Lung (tissue), 12 donors: ENCODE measurements around the gene MYH11. TPM values are rescaled to one million over a fixed set of nuclear protein-coding genes. Genes with fewer than 3 reads are reported as not detected.

Experiments
- ATAC-seq: fragments of 200-7000 bp; cut with Tn5 transposase; one replicate; pipeline ENCODE4 v1.9.1; 2020; ENCODE audit warnings: moderate number of reproducible peaks; ENCODE audit not compliant: insufficient read depth, low FRiP score
- DNase-seq, 3 donors: peaks; one replicate each; pipeline ENCODE4 v3.0.0-alpha.2; 2013 to 2017
- H3K27ac ChIP-seq, 2 donors: one replicate each; pipeline ENCODE4 v1.5.1; 2013; ENCODE audit warnings: mild to moderate bottlenecking in 2 of 2, moderate library complexity in 2 of 2, control low read depth in 1 of 2, inconsistent platforms in 1 of 2, low read depth in 1 of 2, low read length in 1 of 2
- H3K27me3 ChIP-seq, 3 donors: one replicate each; pipeline ENCODE4 v1.5.1; 2013; ENCODE audit warnings: low read length in 2 of 3; ENCODE audit not compliant: control insufficient read depth in 3 of 3, insufficient read depth in 3 of 3
- H3K36me3 ChIP-seq, 4 donors: one replicate each; pipeline ENCODE4 v1.5.1; 2013; ENCODE audit warnings: low read length in 4 of 4, mild to moderate bottlenecking in 1 of 4, moderate library complexity in 1 of 4; ENCODE audit not compliant: control insufficient read depth in 4 of 4, insufficient read depth in 4 of 4
- H3K4me1 ChIP-seq, 5 donors: one replicate each; pipeline ENCODE4 v1.5.1; 2013; ENCODE audit warnings: low read length in 5 of 5, mild to moderate bottlenecking in 2 of 5, moderate library complexity in 1 of 5; ENCODE audit not compliant: control insufficient read depth in 5 of 5, insufficient read depth in 5 of 5
- H3K4me3 ChIP-seq: one replicate; pipeline ENCODE4 v1.5.1; 2013; ENCODE audit warnings: mild to moderate bottlenecking, control low read depth, moderate library complexity
- H3K9ac ChIP-seq, 2 donors: one replicate each; pipeline ENCODE4 v1.5.1; 2013; ENCODE audit warnings: low read length in 2 of 2, control low read depth in 1 of 2; ENCODE audit not compliant: insufficient read depth in 1 of 2
- H3K9me3 ChIP-seq, 4 donors: one replicate each; pipeline ENCODE4 v1.5.1; 2013; ENCODE audit warnings: low read length in 3 of 4, mild to moderate bottlenecking in 1 of 4, moderate library complexity in 1 of 4; ENCODE audit not compliant: control insufficient read depth in 4 of 4, insufficient read depth in 3 of 4
- WGBS, 2 donors: extraction: QIAGEN DNeasy Blood & Tissue Kit; methylation state at CpG; one replicate each; pipeline ENCODE4 v1.1.7; 2013; 5-methylcytosine and 5-hydroxymethylcytosine counted together
- polyA plus RNA-seq, 2 donors: library from polyadenylated mRNA; stranded (reverse); fragments of 200-250 nt; gene quantifications; one replicate each; pipeline ENCODE4 v1.2.1, GENCODE V29; 2013
- total RNA-seq, 2 donors: library from RNA; depleted of rRNA in 1 of 2; stranded (reverse); fragments of >200 nt in 1 of 2; gene quantifications; one replicate each; pipeline ENCODE4 v1.2.1, GENCODE V29; 2014 to 2021
- TF ChIP-seq, protein P1 (sequence below): IDR thresholded peaks from 2 replicates; pipeline ENCODE4 v1.5.1; 2012; ENCODE audit warnings: mild to moderate bottlenecking; ENCODE audit errors: control extremely low read depth, extremely low read depth
- donor health status: control.
- donor health status: control.
- donor health status: Bipolar disorder and iron deficiency.
- donor health status: healthy.
- donor health status: DM: yes; HTN: yes; CAD: no.

Gene MYH11
- total and polyA plus RNA-seq, 4 donors: 25.7 to 146 (median 55.0) TPM

DNA sequence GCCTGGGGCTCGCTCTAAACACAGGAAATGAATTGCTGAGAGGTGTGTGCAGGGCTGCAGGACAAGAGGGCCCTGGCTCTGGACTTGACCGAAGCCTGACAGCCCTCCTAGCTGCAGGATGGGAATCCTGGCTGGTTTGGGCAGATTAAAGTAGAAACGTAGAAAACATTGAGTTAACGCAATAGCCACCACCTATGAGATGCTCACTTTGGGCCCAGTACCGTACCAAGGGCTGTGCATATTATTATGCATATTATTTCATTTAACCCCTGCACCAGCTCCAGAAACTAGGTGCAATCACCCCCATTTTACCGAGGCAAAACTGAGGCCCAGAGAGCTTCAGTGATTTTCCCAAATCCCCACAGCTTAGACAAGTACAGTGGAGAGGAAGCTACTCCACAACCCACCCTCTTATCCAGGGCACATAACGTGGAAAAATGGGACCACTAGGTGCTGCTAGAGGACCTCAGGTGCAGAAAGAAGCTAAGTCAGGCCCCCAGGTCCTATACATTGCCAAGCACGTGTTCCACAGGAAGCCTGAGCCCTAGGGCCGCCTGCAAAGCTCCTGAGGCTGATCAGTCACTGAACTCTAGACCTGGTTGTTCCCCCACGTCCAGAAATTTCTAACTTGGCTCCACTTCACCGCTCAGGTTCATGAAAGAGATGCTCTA lies 79.2 kb downstream of the MYH11 start:
- no peak overlapping the region for H3K4me3 ChIP-seq
- H3K27me3 ChIP-seq: no peaks in the 10 kb centered on the region
- WGBS, 2 donors: 59 to 62% methylated on average over 11 of the region's 11 CpGs
- H3K27ac ChIP-seq: no peak overlapping the region
- TF ChIP-seq, protein P1, sequence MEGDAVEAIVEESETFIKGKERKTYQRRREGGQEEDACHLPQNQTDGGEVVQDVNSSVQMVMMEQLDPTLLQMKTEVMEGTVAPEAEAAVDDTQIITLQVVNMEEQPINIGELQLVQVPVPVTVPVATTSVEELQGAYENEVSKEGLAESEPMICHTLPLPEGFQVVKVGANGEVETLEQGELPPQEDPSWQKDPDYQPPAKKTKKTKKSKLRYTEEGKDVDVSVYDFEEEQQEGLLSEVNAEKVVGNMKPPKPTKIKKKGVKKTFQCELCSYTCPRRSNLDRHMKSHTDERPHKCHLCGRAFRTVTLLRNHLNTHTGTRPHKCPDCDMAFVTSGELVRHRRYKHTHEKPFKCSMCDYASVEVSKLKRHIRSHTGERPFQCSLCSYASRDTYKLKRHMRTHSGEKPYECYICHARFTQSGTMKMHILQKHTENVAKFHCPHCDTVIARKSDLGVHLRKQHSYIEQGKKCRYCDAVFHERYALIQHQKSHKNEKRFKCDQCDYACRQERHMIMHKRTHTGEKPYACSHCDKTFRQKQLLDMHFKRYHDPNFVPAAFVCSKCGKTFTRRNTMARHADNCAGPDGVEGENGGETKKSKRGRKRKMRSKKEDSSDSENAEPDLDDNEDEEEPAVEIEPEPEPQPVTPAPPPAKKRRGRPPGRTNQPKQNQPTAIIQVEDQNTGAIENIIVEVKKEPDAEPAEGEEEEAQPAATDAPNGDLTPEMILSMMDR: peak; percentile 22
- ATAC-seq (no peak), DNase-seq (peak; percentile 23 to 49 (median 34))
- no peaks in the 10 kb centered on the region for H3K9me3 ChIP-seq
- H3K36me3 ChIP-seq: no peaks in the 10 kb centered on the region
- H3K4me1 ChIP-seq: no peaks in the 10 kb centered on the region
- H3K9ac ChIP-seq: no peak overlapping the region

DNA sequence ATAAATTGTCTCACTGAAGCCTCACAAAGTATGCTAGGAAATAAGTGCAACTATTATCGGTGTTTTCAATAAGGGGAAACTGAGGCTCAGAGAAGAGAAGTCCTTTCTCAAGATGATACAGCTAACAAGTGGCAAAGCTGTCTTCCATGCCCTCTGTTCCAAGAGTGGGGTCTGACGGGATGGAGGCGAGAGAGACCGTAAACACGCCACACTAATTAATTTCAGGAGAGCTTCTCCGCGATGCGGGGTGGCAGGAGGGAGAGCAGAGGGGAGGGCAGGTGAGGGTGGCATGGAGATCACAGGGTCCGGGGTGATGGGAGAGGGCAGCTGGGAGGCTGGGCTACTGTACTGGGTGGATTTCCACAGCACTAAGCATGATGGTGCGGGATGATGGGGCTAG lies 80.3 kb downstream of the MYH11 start:
- 92% methylated on average over 10 of the region's 10 CpGs for WGBS, 2 donors
- Histone ChIP-seq H3K36me3 (no peaks in the 10 kb centered on the region), H3K4me1 (peaks cover 0 to 2% (median 0%) of the 10 kb centered on the region in 5 donors), H3K27me3 (no peaks in the 10 kb centered on the region), H3K4me3 (no peak overlapping the region), H3K9me3 (peaks cover 0 to 2% (median 0%) of the 10 kb centered on the region in 4 donors), H3K27ac (no peak overlapping the region), H3K9ac (no peak overlapping the region)
- DNase-seq (no peak), ATAC-seq (no peak)
- TF ChIP-seq, protein P1: no peak

DNA sequence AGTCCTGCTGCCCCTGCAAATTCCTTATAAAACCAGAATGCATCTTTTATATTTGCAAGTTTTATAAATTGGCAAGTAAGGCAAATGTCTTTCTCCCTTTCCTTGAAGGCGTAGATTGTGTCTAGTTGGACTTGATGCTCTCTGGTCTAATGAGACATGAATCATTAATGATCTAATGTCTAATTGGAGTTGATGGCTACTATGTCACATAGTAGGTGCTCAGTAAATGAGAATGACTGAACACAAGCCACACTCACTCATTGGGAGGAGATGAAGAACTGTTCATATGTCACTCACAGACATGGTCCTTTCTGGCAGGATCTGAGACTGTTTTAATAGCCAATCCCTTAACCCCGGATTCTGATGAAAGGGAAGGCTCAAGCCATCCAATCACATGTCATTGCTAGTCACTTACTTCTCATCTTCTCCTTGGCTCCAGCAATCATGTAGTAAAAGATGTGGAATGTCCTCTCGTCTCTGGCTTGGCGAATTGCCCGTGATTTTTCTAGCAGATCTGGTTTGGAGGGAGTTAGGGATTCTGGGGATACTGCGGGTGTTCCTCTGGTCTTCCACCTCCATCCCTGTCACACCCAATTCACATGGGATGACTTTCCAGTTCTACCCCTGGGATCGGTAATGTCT lies 81.0 kb downstream of the MYH11 start:
- no peaks in the 10 kb centered on the region for H3K27me3 ChIP-seq
- H3K27ac ChIP-seq: no peak overlapping the region
- WGBS, 2 donors: 67 to 85% methylated on average over 7 of the region's 7 CpGs

More for the DNA sequence above, 81.0 kb downstream of the MYH11 start:
- ATAC-seq (no peak), DNase-seq (peak in 2 of 3 donors; percentile 32 to 43)
- Histone ChIP-seq H3K4me1 (peaks cover 0 to 2% (median 0%) of the 10 kb centered on the region in 5 donors), H3K9me3 (peaks cover 0 to 2% (median 0%) of the 10 kb centered on the region in 4 donors), H3K4me3 (no peak overlapping the region), H3K9ac (no peak overlapping the region), H3K36me3 (no peaks in the 10 kb centered on the region)
- TF ChIP-seq, protein P1: no peak
